ENCODE data around the gene ZNHIT2.

The ZNHIT2 gene

GRCh38 chr11:65102142-65103095, 15.1 kb downstream of the ZNHIT2 start:
- DNase-seq: peak; percentile 64

- no peak for DNase-seq
Observed at GRCh38 chr11:65100674-65101350, 16.7 kb downstream of the ZNHIT2 start.

- no peak for DNase-seq
Observed at GRCh38 chr11:65096926-65097325, 20.6 kb downstream of the ZNHIT2 start.

DNA sequence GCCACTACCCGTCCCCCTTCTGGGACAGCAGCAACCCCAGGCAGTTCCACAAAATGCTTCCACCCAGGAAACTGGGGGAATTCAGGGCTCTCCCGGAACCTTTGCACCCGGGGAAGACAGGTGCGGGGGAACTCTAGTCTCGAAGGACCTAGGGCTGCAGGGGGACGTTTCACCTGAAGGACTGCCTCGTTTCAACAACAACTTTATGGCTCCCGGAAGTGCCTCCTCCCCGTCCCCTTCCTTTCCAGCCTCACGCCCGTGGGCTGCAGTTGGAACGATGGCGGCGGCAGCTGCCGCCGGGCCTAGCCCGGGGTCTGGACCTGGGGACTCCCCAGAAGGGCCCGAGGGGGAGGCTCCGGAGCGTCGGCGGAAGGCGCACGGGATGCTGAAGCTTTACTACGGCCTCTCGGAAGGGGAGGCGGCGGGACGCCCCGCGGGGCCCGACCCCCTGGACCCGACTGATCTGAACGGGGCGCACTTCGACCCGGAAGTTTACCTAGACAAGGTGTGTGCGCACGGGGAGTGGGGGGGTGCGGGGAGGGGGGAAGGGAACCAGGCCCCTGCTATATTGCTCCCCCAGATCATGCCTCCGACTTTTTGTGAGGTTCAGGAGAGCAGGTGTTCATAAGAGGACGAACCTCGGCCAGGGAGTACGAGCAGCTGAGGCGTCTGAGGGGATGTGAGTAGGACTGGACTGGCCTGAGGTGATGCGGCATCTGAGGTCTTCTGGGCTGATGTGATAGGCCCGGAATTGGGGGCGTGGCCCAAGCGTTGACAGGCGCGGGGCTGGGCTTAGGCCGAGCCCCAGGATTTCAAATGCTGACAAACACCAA, 21.3 kb downstream of the ZNHIT2 start, which contains the start of gene VPS51:
Gene VPS51 (plus strand): TSS at position 241 of the 833 bp plus-strand sequence. CDS start 37 bp downstream, at position 278.
- peak; percentile 88 for DNase-seq

DNA sequence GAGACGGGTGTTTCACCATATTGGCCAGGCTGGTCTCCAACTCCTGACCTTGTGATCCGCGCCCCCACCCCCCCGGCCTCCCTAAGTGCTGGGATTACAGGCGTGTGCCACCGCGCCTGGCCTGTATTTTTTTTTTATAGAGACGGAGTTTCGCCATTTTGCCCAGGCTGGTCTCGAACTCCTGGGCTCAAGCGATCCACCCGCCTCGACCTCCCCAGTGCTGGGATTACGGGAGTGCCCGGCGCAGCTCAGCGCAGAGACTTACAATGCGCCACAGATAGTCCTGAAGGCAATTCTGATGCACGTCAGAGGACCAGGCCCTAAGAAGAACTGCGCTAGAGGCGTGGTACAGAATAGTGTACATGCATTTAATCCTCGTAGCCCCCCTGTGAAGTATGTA, 22.1 kb downstream of the ZNHIT2 start:
- DNase-seq: no peak

GRCh38 chr11:65090628-65091027, 26.9 kb downstream of the ZNHIT2 start:
- no peak for DNase-seq

DNA sequence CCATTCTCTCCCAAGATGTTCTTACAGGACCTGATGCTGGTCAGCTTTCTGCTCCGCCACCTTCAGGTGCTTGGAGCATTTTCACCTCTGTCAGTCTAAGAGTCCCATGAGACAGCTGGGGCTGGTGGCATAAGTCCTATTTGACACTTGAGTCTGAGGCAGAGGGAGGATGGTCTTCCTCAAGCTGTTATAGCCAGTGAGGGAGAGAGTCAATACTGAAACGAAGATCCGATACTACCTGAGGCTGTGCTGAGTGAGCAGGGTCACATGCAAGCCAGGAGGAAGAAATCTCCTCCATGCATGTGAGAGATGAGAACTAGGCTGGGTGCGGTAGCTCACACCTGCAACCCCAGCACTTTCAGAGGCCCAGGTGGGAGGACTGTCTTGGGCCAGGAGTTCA, 27.9 kb downstream of the ZNHIT2 start:
- DNase-seq: no peak

GRCh38 chr11:65087827-65088226, 29.7 kb downstream of the ZNHIT2 start:
- DNase-seq: no peak

GRCh38 chr11:65087216-65087615, 30.3 kb downstream of the ZNHIT2 start:
- DNase-seq: no peak

GRCh38 chr11:65086809-65087208, 30.7 kb downstream of the ZNHIT2 start:
- no peak for DNase-seq

GRCh38 chr11:65085446-65085845, 32.1 kb downstream of the ZNHIT2 start:
- DNase-seq: no peak

DNA sequence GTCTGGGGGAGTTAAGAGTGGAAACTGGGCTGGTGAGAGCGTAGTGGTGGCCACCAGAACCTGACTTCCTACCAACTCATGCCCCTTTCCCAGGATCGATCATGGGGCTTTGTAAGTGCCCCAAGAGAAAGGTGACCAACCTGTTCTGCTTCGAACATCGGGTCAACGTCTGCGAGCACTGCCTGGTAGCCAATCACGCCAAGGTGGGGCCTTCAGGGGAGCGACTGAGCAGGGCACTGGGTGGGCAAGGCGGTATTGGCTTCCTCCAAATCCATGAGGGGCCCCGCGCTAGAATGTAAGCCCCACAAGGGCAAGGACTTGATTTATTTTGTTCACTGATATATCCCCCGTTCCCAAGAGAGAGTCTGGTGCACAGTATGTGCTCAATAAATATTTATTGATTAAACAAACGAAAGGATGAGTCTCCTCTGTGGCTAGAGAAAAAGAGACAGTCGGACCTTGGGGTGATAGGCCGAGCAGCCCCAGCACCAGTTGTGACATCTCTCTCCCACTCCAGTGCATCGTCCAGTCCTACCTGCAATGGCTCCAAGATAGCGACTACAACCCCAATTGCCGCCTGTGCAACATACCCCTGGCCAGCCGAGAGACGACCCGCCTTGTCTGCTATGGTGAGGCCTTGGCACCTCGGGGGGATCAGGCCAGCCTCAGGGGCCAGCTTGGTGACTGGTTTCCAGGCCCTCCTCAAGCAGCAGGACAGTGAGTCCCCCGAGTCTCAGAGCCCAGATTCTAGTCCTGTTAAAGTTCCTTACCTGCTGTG, 32.7 kb downstream of the ZNHIT2 start:
- DNase-seq: no peak

GRCh38 chr11:65083834-65084597, 33.5 kb downstream of the ZNHIT2 start, which contains the start of the genes CDCA5 and ZFPL1:
CDCA5 (minus strand) TSS chr11:65084040; CDS start chr11:65083978, 62 bp downstream.
ZFPL1 (plus strand) TSS chr11:65084222; CDS start chr11:65084699, 477 bp downstream.
- peak; percentile 95 for DNase-seq

- DNase-seq: no peak
Observed at GRCh38 chr11:65083134-65083833, 34.2 kb downstream of the ZNHIT2 start.

- DNase-seq: no peak
Observed at GRCh38 chr11:65078786-65079342, 38.6 kb downstream of the ZNHIT2 start.

DNA sequence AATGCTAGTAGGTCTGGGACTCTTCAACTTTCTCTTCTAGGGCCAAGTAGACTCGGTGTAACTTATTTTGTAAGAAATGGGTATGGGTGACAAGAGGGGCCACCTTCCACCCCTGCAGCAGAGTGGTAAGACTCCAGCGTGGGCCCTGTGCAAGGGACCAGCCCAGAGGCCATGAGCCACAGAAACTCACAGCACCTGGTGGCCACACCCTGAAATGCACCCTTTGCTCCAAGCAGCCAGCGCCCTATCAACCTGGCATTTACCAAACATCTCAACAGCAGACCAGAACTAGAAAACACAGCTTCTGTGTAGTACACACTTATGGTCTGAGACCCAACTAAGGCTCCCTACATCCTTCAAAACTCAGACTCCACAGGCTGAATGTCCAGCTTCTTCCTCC, 39.4 kb downstream of the ZNHIT2 start:
- DNase-seq: peak; percentile 5

DNA sequence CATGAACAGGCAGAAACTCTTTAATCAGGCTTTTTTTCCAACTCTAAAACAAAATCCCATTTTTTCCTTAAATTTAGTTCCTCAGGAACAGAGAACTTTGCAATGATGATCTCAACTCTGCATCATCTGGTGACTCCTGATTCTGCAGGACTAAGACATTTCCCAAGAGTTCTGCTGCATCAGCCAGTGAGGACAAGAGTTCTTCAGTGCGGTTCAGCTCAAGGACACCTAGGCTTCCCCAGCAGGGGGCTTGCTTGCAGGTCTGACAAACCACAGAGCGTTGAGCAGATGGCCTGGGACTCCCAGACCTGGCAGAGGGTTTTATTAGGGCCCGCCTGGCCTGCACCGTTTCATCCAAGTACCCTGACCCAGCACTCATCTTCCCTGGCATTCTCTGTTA, 40.0 kb downstream of the ZNHIT2 start:
- DNase-seq: no peak

DNA sequence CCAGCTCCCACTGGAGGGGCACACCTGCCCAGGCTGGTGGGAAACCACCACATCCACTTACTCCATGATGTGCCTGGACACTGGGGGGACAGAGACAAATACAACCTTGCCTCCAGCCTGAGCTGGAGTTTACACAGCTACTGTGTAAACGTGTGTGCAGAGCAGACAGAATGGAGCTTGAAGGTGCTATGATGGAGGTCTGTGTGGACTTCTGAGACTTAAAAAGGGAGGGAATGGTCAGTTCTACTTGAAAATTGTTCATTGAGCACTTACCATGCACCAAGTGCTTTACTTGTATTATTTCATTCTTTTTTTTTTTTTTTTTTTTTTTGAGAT, 44.9 kb downstream of the ZNHIT2 start:
- no peak for DNase-seq

DNA sequence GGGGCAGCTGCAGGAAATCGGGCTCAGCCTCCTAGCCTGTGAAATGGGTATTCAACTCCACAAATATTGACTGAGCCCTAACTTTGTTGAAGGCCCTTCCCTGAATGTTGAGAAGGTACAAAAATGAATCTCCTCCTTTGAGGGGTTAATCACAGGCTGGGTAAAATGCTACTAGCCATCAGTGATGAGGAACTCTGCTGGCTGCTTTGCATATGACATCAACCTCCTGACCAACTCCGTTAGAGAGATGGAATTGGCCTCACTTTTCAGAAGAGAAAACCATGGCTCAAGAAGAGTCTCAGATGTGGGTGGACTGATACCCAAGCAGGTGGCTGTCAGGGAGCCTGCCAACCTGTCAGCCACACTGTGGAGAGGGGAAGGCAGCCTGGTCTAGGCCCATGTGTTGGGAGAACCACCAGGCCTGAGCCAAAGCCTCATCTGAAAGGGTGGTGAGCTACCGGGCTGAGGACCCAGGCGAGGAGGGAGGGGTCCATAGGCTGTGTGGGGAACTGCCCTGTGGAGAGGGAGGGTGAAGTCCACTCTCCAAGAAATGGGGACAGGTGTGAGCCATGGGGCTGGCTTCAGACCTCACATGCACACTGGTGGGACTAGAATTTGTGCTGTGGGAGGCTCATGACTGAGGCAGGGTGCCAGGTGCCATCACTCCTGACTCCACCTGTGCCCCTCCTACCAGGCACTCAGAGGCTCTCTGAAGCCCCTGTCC, 45.4 kb downstream of the ZNHIT2 start:
- DNase-seq: no peak

All from fibroblast of skin of back (primary cell).